Suppressor macrophage treated with lipopolysaccharide for 1 hour (primary cell): ENCODE results near the gene SSU72.
"Not testable (repeated sequence)": the region's sequence is repeated elsewhere in the genome, so short reads cannot be mapped to it uniquely, and the experiment has no call there.

Experiments used
- DNase-seq, 3 donors: peaks; one replicate each; pipeline ENCODE4 v3.0.0-alpha.2; 2020 to 2022

The SSU72 gene

DNA sequence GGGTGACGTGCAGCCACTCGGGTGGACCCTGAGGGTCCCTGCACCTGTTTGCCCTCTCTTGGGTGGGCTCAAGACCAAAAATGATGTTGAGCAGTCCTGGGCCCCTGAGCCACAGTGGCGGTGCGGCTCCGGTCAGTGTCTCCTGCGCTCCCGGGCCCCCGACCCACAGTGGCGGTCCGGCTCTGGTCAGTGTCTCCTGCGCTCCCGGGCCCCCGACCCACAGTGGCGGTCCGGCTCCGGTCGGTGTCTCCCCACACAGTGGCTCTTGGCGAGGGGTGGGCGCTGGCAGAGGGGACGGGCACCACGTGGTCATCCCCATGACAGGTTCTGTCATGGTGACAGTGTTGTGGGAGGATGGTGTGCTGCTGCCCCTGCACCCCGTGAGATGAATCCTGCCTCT is 80.4 kb downstream of the SSU72 start:
- not testable (repeated sequence) for DNase-seq
